SK-N-MC (cell line): ENCODE results near the gene LNX1.

ENCODE experiments used
- DNase-seq: peaks from one replicate; pipeline ENCODE4 v3.0.0-alpha.2; 2011; ENCODE audit warnings: low read depth, low spot score
- H3K27ac ChIP-seq: fragments of 200-600 bp; sonication (generic); 2 replicates; pipeline ENCODE4 v1.5.1; 2016; ENCODE audit warnings: mixed run types
- H3K36me3 ChIP-seq: fragments of 200-600 bp; sonication (generic); 2 replicates; pipeline ENCODE4 v1.6.1; 2017; ENCODE audit warnings: antibody characterized with exemption, low read length, mixed read lengths; ENCODE audit not compliant: insufficient read depth
- H3K4me3 ChIP-seq: fragments of 200-600 bp; sonication (generic); 2 replicates; pipeline ENCODE4 v1.5.1; 2016
- H3K9ac ChIP-seq: fragments of 200-600 bp; sonication (generic); 2 replicates; pipeline ENCODE4 v1.8.0; 2017; ENCODE audit warnings: mixed run types, mixed read lengths; ENCODE audit not compliant: insufficient read length
- H3K9me3 ChIP-seq: fragments of 200-600 bp; sonication (generic); 2 replicates; pipeline ENCODE4 v1.6.1; 2017; ENCODE audit warnings: low read depth, mild to moderate bottlenecking, antibody characterized with exemption, low read length, moderate library complexity, mixed read lengths
- EZH2 ChIP-seq: fragments of 200-600 bp; sonication (generic); IDR thresholded peaks from one replicate; pipeline ENCODE4 v1.6.1; 2017; ENCODE audit warnings: antibody characterized with exemption
- FOXP2 ChIP-seq: optimal IDR thresholded peaks from 2 replicates; pipeline ENCODE3; 2011; ENCODE audit warnings: mild to moderate bottlenecking, moderate library complexity; ENCODE audit not compliant: insufficient read depth; ENCODE audit errors: extremely low read length, control extremely low read depth
- POLR2AphosphoS5 ChIP-seq: IDR thresholded peaks from 2 replicates; pipeline ENCODE4 v1.6.1; 2012; ENCODE audit warnings: mild to moderate bottlenecking, low read depth, low read length, borderline replicate concordance

LNX1 gene

GRCh38 chr4:53608649-53609048, 17.4 kb upstream of the LNX1 start:
- no peak overlapping the region for H3K27ac ChIP-seq
- DNase-seq = no peak
- H3K36me3 ChIP-seq = no peaks in the 10 kb centered on the region
- no peaks in the 10 kb centered on the region for H3K9me3 ChIP-seq
- no peak overlapping the region for H3K4me3 ChIP-seq
- no peak for TF ChIP-seq FOXP2
- no peak for TF ChIP-seq POLR2AphosphoS5
- TF ChIP-seq EZH2 = no peak
- H3K9ac ChIP-seq = no peak overlapping the region

GRCh38 chr4:53608242-53608641, 17.0 kb upstream of the LNX1 start:
- Histone ChIP-seq H3K4me3 (no peak overlapping the region), H3K9me3 (no peaks in the 10 kb centered on the region), H3K36me3 (no peaks in the 10 kb centered on the region), H3K9ac (no peak overlapping the region), H3K27ac (no peak overlapping the region)
- TF ChIP-seq POLR2AphosphoS5 (no peak), FOXP2 (no peak), EZH2 (no peak)
- DNase-seq = no peak

GRCh38 chr4:53605783-53606182, 14.5 kb upstream of the LNX1 start:
- H3K9ac ChIP-seq = no peak overlapping the region
- DNase-seq = no peak

GRCh38 chr4:53602390-53602789, 11.1 kb upstream of the LNX1 start:
- Histone ChIP-seq H3K4me3 (no peak overlapping the region), H3K9ac (no peak overlapping the region), H3K36me3 (no peaks in the 10 kb centered on the region), H3K9me3 (no peaks in the 10 kb centered on the region), H3K27ac (no peak overlapping the region)
- no peak for DNase-seq
- no peak for TF ChIP-seq FOXP2
- no peak for TF ChIP-seq EZH2
- TF ChIP-seq POLR2AphosphoS5 = no peak

More at GRCh38 chr4:53605783-53606182, 14.5 kb upstream of the LNX1 start:
- no peak overlapping the region for H3K4me3 ChIP-seq
- H3K36me3 ChIP-seq = no peaks in the 10 kb centered on the region
- H3K9me3 ChIP-seq = no peaks in the 10 kb centered on the region
- no peak overlapping the region for H3K27ac ChIP-seq
- TF ChIP-seq FOXP2 = no peak
- no peak for TF ChIP-seq POLR2AphosphoS5
- no peak for TF ChIP-seq EZH2

- no peak for DNase-seq
- TF ChIP-seq EZH2 (no peak), POLR2AphosphoS5 (no peak), FOXP2 (no peak)
- no peak overlapping the region for H3K27ac ChIP-seq
- no peak overlapping the region for H3K4me3 ChIP-seq
- no peak overlapping the region for H3K9ac ChIP-seq
- H3K36me3 ChIP-seq = no peaks in the 10 kb centered on the region
- no peaks in the 10 kb centered on the region for H3K9me3 ChIP-seq
Measured at GRCh38 chr4:53601251-53601764, 10.0 kb upstream of the LNX1 start.

GRCh38 chr4:53599632-53600031, 8.3 kb upstream of the LNX1 start:
- DNase-seq = no peak
- Histone ChIP-seq H3K27ac (no peak overlapping the region), H3K4me3 (no peak overlapping the region), H3K9ac (no peak overlapping the region), H3K36me3 (no peaks in the 10 kb centered on the region), H3K9me3 (no peaks in the 10 kb centered on the region)
- TF ChIP-seq EZH2 (no peak), POLR2AphosphoS5 (no peak), FOXP2 (no peak)

- TF ChIP-seq EZH2 = no peak
- TF ChIP-seq POLR2AphosphoS5 = no peak
- no peak for TF ChIP-seq FOXP2
- DNase-seq = no peak
- Histone ChIP-seq H3K27ac (no peak overlapping the region), H3K4me3 (no peak overlapping the region), H3K9me3 (no peaks in the 10 kb centered on the region), H3K36me3 (no peaks in the 10 kb centered on the region), H3K9ac (no peak overlapping the region)
Measured at GRCh38 chr4:53598901-53599300, 7.6 kb upstream of the LNX1 start.

GRCh38 chr4:53598483-53598882, 7.2 kb upstream of the LNX1 start:
- no peak overlapping the region for H3K9ac ChIP-seq
- TF ChIP-seq POLR2AphosphoS5 (no peak), FOXP2 (no peak)
- H3K27ac ChIP-seq = no peak overlapping the region
- no peaks in the 10 kb centered on the region for H3K9me3 ChIP-seq
- no peaks in the 10 kb centered on the region for H3K36me3 ChIP-seq
- no peak for DNase-seq
- H3K4me3 ChIP-seq = no peak overlapping the region

- Histone ChIP-seq H3K9me3 (no peaks in the 10 kb centered on the region), H3K36me3 (no peaks in the 10 kb centered on the region), H3K4me3 (no peak overlapping the region), H3K27ac (no peak overlapping the region), H3K9ac (no peak overlapping the region)
- TF ChIP-seq EZH2 (no peak), FOXP2 (no peak), POLR2AphosphoS5 (no peak)
- DNase-seq = no peak
Measured at GRCh38 chr4:53596901-53597300, 5.6 kb upstream of the LNX1 start.

GRCh38 chr4:53595834-53596233, 4.5 kb upstream of the LNX1 start:
- DNase-seq = no peak
- Histone ChIP-seq H3K9ac (no peak overlapping the region), H3K36me3 (no peaks in the 10 kb centered on the region), H3K9me3 (no peaks in the 10 kb centered on the region), H3K27ac (no peak overlapping the region), H3K4me3 (no peak overlapping the region)
- TF ChIP-seq POLR2AphosphoS5 (no peak), EZH2 (no peak), FOXP2 (no peak)
